B cell (primary cell): ENCODE results near the gene PLD1.

Experiments
- EZH2 ChIP-seq: IDR thresholded peaks from 2 replicates; pipeline ENCODE4 v1.6.1; 2012; ENCODE audit warnings: borderline replicate concordance, low read depth, mild to moderate bottlenecking, moderate library complexity, low read length; ENCODE audit not compliant: insufficient read depth, poor library complexity, severe bottlenecking
- TF ChIP-seq, protein P1 (sequence below): fragments of 200-600 bp; IDR thresholded peaks from one replicate; pipeline ENCODE4 v1.8.0; 2022; ENCODE audit warnings: antibody characterized with exemption, mild to moderate bottlenecking

DNA sequence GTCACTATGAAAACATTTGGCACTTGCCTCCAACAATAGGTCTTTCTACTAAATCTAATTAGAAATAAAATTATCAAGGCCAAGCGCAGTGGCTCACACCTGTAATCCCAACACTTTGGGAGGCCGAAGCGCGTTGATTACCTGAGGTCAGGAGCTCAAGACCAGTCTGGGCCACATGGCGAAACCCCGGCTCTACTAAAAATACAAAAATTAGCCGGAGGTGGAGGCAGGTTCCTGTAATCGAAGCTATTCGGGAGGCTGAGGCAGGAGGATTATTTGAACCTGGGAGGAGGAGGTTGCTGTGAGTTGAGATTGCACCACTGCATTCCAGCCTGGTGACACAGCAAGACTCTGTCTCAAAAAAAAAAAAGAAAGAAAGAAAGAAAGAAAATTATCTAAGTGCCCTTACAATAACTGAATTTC is 1.6 kb upstream of the PLD1 start:
- TF ChIP-seq, protein P1, sequence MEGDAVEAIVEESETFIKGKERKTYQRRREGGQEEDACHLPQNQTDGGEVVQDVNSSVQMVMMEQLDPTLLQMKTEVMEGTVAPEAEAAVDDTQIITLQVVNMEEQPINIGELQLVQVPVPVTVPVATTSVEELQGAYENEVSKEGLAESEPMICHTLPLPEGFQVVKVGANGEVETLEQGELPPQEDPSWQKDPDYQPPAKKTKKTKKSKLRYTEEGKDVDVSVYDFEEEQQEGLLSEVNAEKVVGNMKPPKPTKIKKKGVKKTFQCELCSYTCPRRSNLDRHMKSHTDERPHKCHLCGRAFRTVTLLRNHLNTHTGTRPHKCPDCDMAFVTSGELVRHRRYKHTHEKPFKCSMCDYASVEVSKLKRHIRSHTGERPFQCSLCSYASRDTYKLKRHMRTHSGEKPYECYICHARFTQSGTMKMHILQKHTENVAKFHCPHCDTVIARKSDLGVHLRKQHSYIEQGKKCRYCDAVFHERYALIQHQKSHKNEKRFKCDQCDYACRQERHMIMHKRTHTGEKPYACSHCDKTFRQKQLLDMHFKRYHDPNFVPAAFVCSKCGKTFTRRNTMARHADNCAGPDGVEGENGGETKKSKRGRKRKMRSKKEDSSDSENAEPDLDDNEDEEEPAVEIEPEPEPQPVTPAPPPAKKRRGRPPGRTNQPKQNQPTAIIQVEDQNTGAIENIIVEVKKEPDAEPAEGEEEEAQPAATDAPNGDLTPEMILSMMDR: no peak
- no peak for TF ChIP-seq EZH2
